Hematopoietic multipotent progenitor cell treated with erythropoietin and hydrocortisone succinate and interleukin-3 and kit ligand, for 17 days (in vitro differentiated cells): Measurements from ENCODE around the gene DNAAF5.

ENCODE experiments used
- DNase-seq: peaks from one replicate; pipeline ENCODE4 v3.0.0-alpha.2; 2015; ENCODE audit warnings: low spot score

Gene DNAAF5

GRCh38 chr7:707296-708000 is 19.1 kb upstream of the DNAAF5 start:
- no peak for DNase-seq

- DNase-seq: no peak
These were observed 16.3 kb upstream of the DNAAF5 start for GRCh38 chr7:710161-710560.

- DNase-seq: no peak
These were observed 15.2 kb upstream of the DNAAF5 start for GRCh38 chr7:711093-711921.

- no peak for DNase-seq
These were observed 14.5 kb upstream of the DNAAF5 start for GRCh38 chr7:711922-712380.

- DNase-seq: no peak
These were observed 13.9 kb upstream of the DNAAF5 start for GRCh38 chr7:712381-713138.

- no peak for DNase-seq
These were observed 13.4 kb upstream of the DNAAF5 start for GRCh38 chr7:713139-713457.

- DNase-seq: no peak
These were observed 12.8 kb upstream of the DNAAF5 start for GRCh38 chr7:713488-714230.

- DNase-seq: no peak
These were observed 12.2 kb upstream of the DNAAF5 start for GRCh38 chr7:714251-714671.

- DNase-seq: no peak
These were observed 10.3 kb upstream of the DNAAF5 start for GRCh38 chr7:716222-716621.

GRCh38 chr7:716636-717035 is 9.9 kb upstream of the DNAAF5 start:
- DNase-seq: no peak

- DNase-seq: no peak
These were observed 4.8 kb upstream of the DNAAF5 start for GRCh38 chr7:721619-722248.

- no peak for DNase-seq
These were observed 3.0 kb upstream of the DNAAF5 start for GRCh38 chr7:723541-723940.

GRCh38 chr7:724298-724697 is 2.2 kb upstream of the DNAAF5 start:
- DNase-seq: no peak

- peak; percentile 12 for DNase-seq
These were observed 1.1 kb upstream of the DNAAF5 start for GRCh38 chr7:725223-726005.

GRCh38 chr7:726854-727103 is 280 bp downstream of the DNAAF5 start:
- no peak for DNase-seq

- DNase-seq: peak; percentile 9
These were observed 756 bp downstream of the DNAAF5 start, which contains the start of gene PRKAR1B for GRCh38 chr7:727104-727805. TSS of gene PRKAR1B (minus strand) at chr7:727281. CDS start at chr7:711505, 15,776 bp downstream.

GRCh38 chr7:727806-728460 is 1.4 kb downstream of the DNAAF5 start:
- no peak for DNase-seq

GRCh38 chr7:728602-729001 is 2.1 kb downstream of the DNAAF5 start:
- DNase-seq: no peak

- DNase-seq: no peak
These were observed 2.9 kb downstream of the DNAAF5 start for GRCh38 chr7:729140-730000.
